Measurements from ENCODE around the gene IL23A. TPM values are rescaled to one million over a fixed set of nuclear protein-coding genes. Genes with fewer than 3 reads are reported as not detected.

Gene IL23A
- total RNA-seq, 4 donors from 2014 or later: not detected

GRCh38 chr12:56330936-56331490, 7.7 kb upstream of the IL23A start:
- WGBS, 2 donors (ENCODE audit: low coverage in 1 of 2): 83 to 98% methylated on average over 4 to 5 of the region's 7 CpGs
- H3K9me3 ChIP-seq: no peaks in the 10 kb centered on the region
- no peak overlapping the region for H3K27ac ChIP-seq
- no peak overlapping the region for H3K4me3 ChIP-seq
- no peaks in the 10 kb centered on the region for H3K27me3 ChIP-seq
- TF ChIP-seq POLR2A (IDR thresholded peaks at IDR 0.05) (no peak), EP300 (IDR thresholded peaks at IDR 0.05) (no peak), POLR2AphosphoS5 (IDR thresholded peaks at IDR 0.05) (no peak), CTCF (IDR thresholded peaks at IDR 0.05) (no peak)
- ATAC-seq: no peak
- H3K36me3 ChIP-seq: peaks cover 0 to 27% of the 10 kb centered on the region in 2 donors
- H3K4me1 ChIP-seq: peaks cover 0 to 14% (median 5%) of the 10 kb centered on the region in 3 donors

GRCh38 chr12:56332512-56333196, 6.0 kb upstream of the IL23A start:
- Histone ChIP-seq H3K9me3 (no peaks in the 10 kb centered on the region), H3K27me3 (no peaks in the 10 kb centered on the region), H3K36me3 (peaks cover 0 to 11% of the 10 kb centered on the region in 2 donors), H3K4me1 (peaks cover 0 to 14% (median 5%) of the 10 kb centered on the region in 3 donors), H3K27ac (peak overlapping the region; percentile 92 to 97 (median 95)), H3K4me3 (peak overlapping the region; percentile 72 to 85)
- TF ChIP-seq POLR2A (IDR thresholded peaks at IDR 0.05) (no peak), CTCF (IDR thresholded peaks at IDR 0.05) (no peak), POLR2AphosphoS5 (IDR thresholded peaks at IDR 0.05) (no peak), EP300 (IDR thresholded peaks at IDR 0.05) (no peak)
- WGBS, 2 donors (ENCODE audit: low coverage in 1 of 2): 92 to 95% methylated on average over 4 to 7 of the region's 11 CpGs
- ATAC-seq: no peak

- WGBS, 2 donors (ENCODE audit: low coverage in 1 of 2): 12 to 40% methylated on average over 1 to 7 of the region's 8 CpGs
Measured at GRCh38 chr12:56333197-56333678, 5.4 kb upstream of the IL23A start.

GRCh38 chr12:56333679-56334489, 4.8 kb upstream of the IL23A start, which contains the start of gene PAN2:
Gene PAN2 (minus strand): TSS chr12:56334000. CDS start chr12:56333094, 906 bp downstream.
- Histone ChIP-seq H3K9me3 (no peaks in the 10 kb centered on the region), H3K4me3 (peak within 1 kb of the TSS; percentile 72 to 85), H3K4me1 (peaks cover 0 to 14% (median 5%) of the 10 kb centered on the region in 3 donors), H3K27ac (peak within 1 kb of the TSS; percentile 92 to 97 (median 95)), H3K27me3 (no peaks in the 10 kb centered on the region), H3K36me3 (no peaks in the 10 kb centered on the region)
- peak; percentile 99 for ATAC-seq
- 0 to 2% methylated on average over 10 to 29 of the region's 45 CpGs for WGBS, 2 donors (ENCODE audit: low coverage in 1 of 2)
- peak; percentile 33 to 53 for TF ChIP-seq POLR2A (IDR thresholded peaks at IDR 0.05)
- TF ChIP-seq POLR2AphosphoS5 (IDR thresholded peaks at IDR 0.05): peak; percentile 87
- no peak for TF ChIP-seq EP300 (IDR thresholded peaks at IDR 0.05)
- peak in 3 of 4 experiments; percentile 63 to 75 (median 72) for TF ChIP-seq CTCF (IDR thresholded peaks at IDR 0.05)

More at GRCh38 chr12:56333197-56333678, 5.4 kb upstream of the IL23A start:
- peak; percentile 1 for ATAC-seq
- Histone ChIP-seq H3K4me3 (peak overlapping the region; percentile 72 to 85), H3K36me3 (peaks cover 0 to 5% of the 10 kb centered on the region in 2 donors), H3K27me3 (no peaks in the 10 kb centered on the region), H3K4me1 (peaks cover 0 to 14% (median 5%) of the 10 kb centered on the region in 3 donors), H3K27ac (peak overlapping the region; percentile 92 to 97 (median 95)), H3K9me3 (no peaks in the 10 kb centered on the region)
- TF ChIP-seq POLR2AphosphoS5 (IDR thresholded peaks at IDR 0.05): no peak
- TF ChIP-seq EP300 (IDR thresholded peaks at IDR 0.05): no peak
- no peak for TF ChIP-seq POLR2A (IDR thresholded peaks at IDR 0.05)
- TF ChIP-seq CTCF (IDR thresholded peaks at IDR 0.05): no peak

Measured in gastroesophageal sphincter (tissue), 4 donors.